ENCODE results near the gene GPR26. TPM values are rescaled to one million over a fixed set of nuclear protein-coding genes. Genes with fewer than 3 reads are reported as not detected.

Gene GPR26, protein sequence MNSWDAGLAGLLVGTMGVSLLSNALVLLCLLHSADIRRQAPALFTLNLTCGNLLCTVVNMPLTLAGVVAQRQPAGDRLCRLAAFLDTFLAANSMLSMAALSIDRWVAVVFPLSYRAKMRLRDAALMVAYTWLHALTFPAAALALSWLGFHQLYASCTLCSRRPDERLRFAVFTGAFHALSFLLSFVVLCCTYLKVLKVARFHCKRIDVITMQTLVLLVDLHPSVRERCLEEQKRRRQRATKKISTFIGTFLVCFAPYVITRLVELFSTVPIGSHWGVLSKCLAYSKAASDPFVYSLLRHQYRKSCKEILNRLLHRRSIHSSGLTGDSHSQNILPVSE
- not detected for total RNA-seq

DNA sequence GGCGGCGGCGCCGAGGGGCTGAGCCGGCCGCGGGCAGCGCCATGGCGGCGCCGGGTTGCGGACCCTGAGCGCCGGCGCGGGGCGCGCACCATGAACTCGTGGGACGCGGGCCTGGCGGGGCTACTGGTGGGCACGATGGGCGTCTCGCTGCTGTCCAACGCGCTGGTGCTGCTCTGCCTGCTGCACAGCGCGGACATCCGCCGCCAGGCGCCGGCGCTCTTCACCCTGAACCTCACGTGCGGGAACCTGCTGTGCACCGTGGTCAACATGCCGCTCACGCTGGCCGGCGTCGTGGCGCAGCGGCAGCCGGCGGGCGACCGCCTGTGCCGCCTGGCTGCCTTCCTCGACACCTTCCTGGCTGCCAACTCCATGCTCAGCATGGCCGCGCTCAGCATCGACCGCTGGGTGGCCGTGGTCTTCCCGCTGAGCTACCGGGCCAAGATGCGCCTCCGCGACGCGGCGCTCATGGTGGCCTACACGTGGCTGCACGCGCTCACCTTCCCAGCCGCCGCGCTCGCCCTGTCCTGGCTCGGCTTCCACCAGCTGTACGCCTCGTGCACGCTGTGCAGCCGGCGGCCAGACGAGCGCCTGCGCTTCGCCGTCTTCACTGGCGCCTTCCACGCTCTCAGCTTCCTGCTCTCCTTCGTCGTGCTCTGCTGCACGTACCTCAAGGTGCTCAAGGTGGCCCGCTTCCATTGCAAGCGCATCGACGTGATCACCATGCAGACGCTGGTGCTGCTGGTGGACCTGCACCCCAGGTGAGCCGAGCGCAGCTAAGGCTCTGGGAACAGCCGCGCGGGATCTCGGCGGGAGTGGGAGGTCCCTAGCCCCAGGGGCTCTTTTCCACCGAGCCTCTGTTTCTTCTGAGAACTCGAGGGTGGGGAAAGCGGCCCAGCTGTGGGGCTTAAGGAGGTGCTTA lies at the start of gene GPR26:
Gene GPR26 (plus strand): TSS at position 38 of the 919 bp plus-strand sequence. CDS start 53 bp downstream, at position 91.
- no peak for DNase-seq (ENCODE audit: low spot score)

DNA sequence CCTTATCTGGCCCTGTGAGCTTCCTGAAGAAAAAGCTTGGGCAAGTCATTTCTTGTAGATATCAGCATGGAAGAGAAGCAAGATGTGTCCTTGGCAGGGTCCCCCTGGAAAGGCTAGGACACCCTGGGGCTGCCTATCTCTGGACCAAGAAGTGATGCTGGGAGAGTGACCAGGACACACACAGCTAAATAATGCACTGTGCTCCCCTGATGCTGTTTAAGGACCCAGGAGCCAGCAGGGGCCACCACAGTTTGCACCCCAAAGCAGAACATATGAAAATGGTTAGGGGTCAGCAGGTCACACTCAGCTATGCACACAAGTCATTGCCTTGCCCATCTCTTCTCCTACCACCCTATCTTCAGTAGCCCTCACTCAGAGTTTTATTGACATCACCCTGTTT lies 47.9 kb upstream of the GPR26 start:
- no peak for DNase-seq (ENCODE audit: low spot score)

DNA sequence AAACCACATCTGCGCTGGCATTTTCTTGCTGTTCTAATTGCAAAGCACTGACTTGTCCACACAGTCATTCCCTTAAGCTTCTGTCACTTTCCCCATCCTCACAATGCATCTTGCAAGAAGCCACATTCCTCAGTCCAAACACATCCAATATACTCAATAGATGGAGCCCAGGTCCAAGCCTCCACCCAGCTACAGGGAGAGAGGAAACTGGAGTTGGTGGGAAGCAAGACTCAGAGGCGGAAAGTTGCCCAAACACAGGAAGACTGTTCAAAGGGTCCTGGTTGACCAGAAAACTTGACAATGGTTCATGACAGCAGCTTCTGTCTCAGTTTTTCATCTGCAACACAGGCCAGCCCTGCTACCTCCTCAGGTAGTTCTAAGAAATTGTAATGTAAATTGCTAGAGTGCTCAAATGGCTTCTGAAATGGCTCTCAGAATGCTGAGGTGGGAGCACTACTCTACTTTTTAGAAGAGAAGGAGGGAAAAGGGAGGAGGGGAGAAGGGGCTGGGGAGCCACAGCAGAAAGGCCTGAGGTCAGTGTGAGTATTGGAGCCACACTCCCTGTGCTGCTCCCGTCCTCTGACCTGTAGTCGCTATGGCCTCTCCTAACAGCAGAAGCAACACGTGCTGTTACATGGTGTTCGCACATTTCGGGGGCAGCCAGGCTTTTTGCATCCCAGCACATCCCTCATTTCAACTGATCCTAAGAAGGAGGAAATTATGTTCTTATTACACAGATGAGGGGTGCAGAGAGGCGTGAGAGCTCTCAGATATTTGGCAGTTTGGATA lies 46.9 kb upstream of the GPR26 start:
- DNase-seq (ENCODE audit: low spot score) = no peak

DNA sequence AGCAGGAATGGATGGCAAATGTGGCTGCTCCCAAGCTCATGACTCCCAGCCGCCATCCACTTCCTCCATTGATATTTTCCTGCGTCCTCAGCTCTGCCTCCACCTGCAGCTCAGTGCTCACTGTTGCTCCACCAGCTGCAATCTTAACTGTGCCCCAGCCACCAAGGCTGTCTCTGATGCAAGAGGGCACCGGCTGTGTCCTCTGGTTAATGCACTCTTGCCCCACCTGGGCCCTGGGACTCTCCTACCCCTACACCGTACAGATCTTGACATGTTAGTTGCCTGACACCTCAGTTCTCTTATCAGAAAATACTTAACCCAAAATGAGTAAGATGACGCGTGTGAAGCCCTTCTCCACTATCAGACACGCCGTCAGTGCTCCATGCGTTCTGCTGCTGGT lies 45.5 kb upstream of the GPR26 start:
- DNase-seq (ENCODE audit: low spot score) = no peak

DNA sequence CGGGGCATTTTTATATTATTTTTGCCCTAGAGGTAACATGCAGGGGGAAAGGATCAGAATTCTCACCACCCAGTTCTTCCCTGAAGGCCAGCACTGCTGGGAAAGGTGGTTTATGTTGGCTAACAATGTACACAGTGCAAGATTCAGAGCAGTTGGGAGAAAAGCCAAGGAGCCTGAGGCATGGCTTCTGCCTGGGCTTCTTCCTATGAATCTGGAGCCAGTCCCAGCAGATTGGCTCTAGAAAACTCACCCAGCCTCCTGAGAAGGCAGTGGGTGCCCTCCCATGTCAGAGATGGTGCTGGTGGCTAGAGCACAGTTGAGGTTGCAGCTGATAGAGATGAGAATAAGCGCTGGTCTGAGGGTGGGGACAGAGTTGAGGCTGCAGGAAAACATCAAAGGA lies 44.7 kb upstream of the GPR26 start:
- no peak for DNase-seq (ENCODE audit: low spot score)

DNA sequence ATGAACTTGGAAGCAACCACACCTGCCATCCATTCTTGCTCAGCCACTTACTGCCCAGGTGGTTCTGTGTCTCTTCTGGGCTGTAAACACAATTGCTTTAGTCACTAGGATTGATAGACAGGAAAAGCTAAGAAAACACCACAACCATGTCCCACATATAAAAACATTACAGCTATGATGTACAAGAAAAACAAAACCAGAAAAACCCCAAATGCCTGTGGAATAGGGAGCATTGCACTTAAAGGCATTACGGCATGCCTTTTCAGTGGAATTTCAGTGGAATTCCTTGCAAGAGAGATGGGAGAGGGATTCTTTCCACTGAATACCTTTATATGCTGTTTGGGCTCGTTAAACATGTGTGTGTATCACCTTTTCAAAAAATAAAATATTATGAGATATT lies 44.2 kb upstream of the GPR26 start:
- DNase-seq (ENCODE audit: low spot score) = no peak

DNA sequence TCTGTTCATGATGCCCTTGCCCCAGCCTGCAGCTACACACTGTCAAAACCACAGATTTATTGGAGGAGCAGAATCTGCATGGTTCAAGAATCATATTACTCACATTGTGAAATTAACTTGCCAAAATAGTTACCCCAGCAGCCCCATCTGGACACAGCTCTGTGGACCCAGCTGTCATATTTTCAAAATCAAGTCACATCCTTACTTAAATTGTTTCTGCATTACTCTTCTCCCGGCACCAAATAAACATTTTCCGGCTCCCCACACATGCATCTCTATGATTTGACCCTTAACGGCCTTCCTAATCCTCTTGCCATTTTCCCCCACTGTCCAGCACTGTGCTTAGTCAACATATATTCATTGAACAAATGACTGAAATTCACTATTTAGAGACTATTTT lies 43.8 kb upstream of the GPR26 start:
- no peak for DNase-seq (ENCODE audit: low spot score)

DNA sequence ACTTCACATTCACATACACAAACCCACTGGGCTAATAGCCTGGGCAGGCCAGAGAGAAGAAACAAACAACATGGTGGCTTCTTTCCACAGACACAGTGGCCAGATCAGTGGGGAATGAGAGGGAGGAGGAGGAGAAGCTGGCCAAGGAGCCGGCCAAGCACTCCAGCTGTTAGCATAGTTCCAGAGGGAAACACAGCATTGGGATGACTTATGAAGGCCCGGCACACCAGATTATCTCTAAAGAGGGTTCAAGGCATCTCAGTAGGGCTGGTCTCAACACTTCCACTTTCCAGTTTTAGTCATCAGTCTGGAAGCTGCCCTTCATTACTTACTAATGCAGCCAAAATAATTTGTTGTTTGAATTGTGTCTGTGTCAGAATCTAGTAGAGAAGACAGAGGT lies 42.1 kb upstream of the GPR26 start:
- no peak for DNase-seq (ENCODE audit: low spot score)

GRCh38 chr10:123633106-123633505 lies 33.0 kb upstream of the GPR26 start:
- peak; percentile 14 for DNase-seq (ENCODE audit: low spot score)

DNA sequence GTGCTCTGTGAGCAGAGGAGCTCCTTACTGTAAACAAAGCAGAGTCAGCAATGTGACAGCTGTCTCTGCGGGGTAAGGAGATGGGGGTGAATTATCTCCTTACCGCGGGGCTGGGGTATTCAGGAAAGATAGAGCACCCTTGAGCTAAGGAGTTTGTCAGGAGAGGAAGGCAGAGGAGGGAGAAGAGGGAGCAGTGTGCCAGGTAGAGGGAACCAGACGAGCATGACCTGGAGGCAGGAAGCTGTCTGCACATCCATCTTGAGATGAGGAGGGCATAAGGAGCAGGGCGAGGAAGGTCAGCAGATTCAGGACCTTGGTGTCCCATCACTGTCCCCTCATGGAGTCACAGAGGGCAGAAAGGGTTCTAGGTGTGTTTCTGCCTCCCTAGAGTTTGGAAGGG lies 32.5 kb upstream of the GPR26 start:
- DNase-seq (ENCODE audit: low spot score) = peak; percentile 19

DNA sequence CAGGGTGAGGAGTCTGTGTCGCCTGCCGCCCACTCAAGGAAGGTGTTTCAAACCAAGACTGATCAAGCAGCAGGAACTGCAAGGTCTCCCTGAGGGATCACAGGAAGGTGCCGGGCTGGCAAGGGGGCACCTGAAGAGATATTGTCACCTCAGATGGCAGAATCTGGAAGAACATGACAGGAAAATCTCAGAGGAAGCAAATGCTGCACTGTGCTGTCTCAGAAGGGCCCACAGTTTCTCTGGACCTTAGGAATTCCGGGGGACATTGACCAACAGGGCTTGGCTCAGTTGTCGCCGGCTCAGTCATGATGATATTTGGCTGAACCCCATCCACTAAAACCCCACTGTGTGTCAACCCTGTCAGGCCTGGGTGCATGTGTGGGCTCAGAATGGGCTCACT lies 31.9 kb upstream of the GPR26 start:
- DNase-seq (ENCODE audit: low spot score) = peak; percentile 20

- no peak for DNase-seq (ENCODE audit: low spot score)
Observed at GRCh38 chr10:123635131-123635530, 31.0 kb upstream of the GPR26 start.

DNA sequence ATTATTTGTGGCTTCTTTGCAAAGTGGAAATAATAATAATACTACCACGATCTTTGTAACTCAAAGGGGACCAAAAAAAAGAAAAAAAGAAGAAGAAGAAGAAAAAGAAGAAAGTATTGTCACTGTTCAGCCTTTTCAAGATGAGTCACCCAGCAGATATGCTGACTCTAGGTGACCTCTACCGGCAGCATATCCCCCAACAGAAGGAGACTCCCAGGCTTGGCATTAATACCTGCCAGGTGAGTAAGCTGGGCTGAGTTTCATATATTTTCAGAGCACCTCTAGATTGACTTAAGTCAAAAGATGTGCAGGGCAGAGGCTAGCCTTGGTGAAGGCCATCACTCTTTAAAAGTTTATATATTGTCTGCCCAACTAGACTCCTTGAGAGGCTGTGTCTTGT lies 30.4 kb upstream of the GPR26 start:
- peak; percentile 31 for DNase-seq (ENCODE audit: low spot score)

DNA sequence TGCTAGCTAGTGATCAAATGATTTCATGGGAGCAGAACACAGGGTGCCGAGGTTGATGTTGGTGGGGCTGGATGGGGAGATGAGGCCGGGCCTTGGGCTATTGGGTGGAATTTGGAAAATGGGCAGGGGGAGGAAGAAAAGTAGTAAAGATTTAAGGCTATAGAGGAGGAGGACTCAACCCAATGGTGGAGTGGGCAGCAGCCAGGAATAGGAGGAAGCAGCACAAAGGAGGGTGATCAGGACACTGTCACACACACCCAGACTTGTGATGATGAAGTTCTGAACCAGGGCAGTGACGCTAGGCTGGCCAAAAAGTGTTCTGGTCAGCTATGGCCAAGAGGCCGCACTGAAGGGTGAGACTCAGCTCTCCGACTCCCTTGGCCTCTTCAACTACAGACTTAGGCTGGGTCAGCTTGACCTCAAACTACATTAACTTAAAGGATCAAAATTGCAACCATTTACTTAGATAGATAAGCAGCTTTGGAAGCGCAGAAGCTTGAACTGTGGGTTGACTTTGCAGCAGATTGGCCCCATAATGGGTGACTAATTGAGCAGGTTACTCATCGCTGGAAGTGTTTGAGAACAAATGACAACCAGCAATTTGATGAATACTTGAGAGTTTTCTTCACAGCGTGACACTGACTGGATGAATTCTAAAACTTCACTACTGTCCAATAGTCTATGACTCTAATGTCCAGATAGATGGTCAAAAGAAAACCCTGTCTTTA lies 29.4 kb upstream of the GPR26 start:
- peak; percentile 8 for DNase-seq (ENCODE audit: low spot score)

GRCh38 chr10:123637326-123637880 lies 28.8 kb upstream of the GPR26 start:
- no peak for DNase-seq (ENCODE audit: low spot score)

GRCh38 chr10:123639131-123639530 lies 27.0 kb upstream of the GPR26 start:
- DNase-seq (ENCODE audit: low spot score) = peak; percentile 22

DNA sequence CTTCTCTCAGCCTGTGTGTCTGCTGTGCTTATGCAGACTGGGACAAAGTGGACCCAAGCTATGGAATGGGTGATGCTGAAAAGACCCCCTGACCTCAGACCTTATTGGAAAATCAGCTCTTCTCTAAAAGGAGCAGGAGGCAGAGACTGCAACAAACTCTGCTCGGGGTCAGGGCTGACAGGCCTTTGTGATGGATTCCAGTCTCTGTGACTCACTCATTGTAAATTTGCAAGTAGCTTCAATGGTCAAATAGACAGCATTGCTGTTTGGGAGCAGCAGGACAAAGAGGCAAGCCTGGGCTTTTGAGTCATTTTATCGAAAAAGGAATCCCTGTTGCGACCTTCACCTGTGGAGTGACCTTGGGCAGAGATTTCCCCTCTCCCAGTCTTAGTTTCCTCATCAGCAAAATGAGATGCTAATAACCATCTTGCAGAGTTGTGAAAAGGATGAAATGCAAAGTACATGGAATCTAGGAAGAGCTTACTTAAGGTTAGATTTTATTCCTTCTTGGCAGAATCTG lies 26.1 kb upstream of the GPR26 start:
- no peak for DNase-seq (ENCODE audit: low spot score)

DNA sequence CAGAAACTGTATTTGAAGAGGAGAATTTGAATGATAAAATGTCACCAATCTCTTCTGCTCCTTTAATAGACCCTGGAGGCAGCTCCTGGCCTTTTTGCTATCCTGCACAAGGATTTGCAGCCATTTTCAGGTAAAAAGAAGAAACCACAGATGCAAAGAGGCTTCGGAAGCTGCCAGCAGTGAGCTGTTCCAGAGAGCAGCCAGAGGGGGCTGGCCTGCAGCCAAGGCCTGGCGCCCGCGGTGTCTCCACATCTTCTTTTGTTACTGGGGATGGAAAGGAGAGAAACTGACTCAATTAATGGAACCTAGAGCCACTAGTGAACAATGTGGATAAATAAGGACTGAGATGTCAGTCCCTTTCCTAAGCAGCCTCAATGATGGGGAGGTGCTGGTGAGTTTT lies 23.9 kb upstream of the GPR26 start:
- peak; percentile 25 for DNase-seq (ENCODE audit: low spot score)

DNA sequence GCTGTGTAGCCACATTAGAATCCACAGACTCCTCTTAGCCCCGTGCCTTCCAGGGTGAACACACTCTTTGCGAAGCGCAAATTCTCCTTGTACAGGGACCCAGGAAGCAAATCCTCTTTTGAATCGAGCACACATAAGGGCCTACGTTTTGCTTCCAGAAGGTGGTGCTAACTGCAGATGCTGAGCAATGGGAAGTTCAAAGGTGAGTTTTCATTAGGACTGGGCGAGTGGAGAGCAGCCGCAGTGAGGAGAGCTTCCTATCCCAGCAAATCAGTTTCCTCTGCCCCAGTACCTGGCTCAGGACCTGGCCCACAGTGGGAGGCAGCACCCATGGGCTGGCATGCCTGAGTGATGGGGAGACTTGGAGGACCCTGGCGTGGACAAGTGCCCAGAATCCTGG lies 23.5 kb upstream of the GPR26 start:
- DNase-seq (ENCODE audit: low spot score) = peak; percentile 34

GRCh38 chr10:123643315-123643714 lies 22.8 kb upstream of the GPR26 start:
- DNase-seq (ENCODE audit: low spot score) = peak; percentile 17

DNA sequence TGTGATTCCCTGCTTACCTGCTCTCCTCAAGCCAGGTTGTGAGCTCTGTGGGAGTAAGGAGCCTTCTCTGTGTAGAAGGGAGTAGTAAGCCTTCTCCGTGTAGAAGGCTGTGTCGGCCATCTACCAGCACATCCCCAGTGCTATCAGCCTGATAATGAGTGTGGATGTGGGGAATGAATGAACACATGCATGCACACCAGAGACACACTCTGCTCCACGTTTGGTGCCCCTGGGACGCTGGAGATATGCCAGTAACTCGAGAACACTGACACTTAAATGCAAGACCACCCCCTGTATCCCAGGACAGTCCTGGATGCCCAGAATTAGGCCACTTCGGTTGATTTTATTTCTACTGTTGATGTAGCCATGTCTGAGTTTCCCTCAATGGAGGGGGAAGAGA lies 21.1 kb upstream of the GPR26 start:
- DNase-seq (ENCODE audit: low spot score) = peak; percentile 22
